HepG2 (cell line): ENCODE data around the gene RPL41. TPM values are rescaled to one million over a fixed set of nuclear protein-coding genes. Genes with fewer than 3 reads are reported as not detected.

Experiments used
- ADNP ChIP-seq: sonication (generic); formaldehyde crosslinking; IDR thresholded peaks from 2 replicates; pipeline ENCODE4 v1.4.0; 2020; ENCODE audit warnings: missing genetic modification reagents
- ATF7 ChIP-seq, 2 experiments: fragments of 450-650 bp in 1 of 2; sonication (generic) in 1 of 2; formaldehyde crosslinking in 1 of 2; IDR thresholded peaks; 2 replicates each; pipeline versions ENCODE4 v1.4.0 to v1.6.1; 2016 to 2020; ENCODE audit warnings: antibody characterized with exemption in 1 of 2, mild to moderate bottlenecking in 1 of 2, missing genetic modification reagents in 1 of 2
- NAIF1 ChIP-seq: sonication (generic); formaldehyde crosslinking; IDR thresholded peaks from 2 replicates; pipeline ENCODE4 v1.5.0; 2020; ENCODE audit warnings: mild to moderate bottlenecking, missing genetic modification reagents, borderline replicate concordance
- NRL ChIP-seq: sonication (generic); formaldehyde crosslinking; IDR thresholded peaks from 2 replicates; pipeline ENCODE4 v1.5.0; 2020; ENCODE audit warnings: missing genetic modification reagents, mild to moderate bottlenecking, moderate library complexity, borderline replicate concordance
- polyA plus RNA-seq, 8 experiments: library from polyadenylated mRNA; depleted of rRNA in 3 of 8; stranded (reverse) in 7 of 8; unstranded in 1 of 8; fragments of >200 nt; fragmentation: Illumina TruSeq in 4 of 8; extraction: Trizol in 4 of 8; gene quantifications; 2 replicates each; pipeline versions ENCODE4 v1.2.1 to v1.2.3, GENCODE V29; 2011 to 2016; ENCODE audit warnings: low read depth in 4 of 8, missing spikeins in 1 of 8, mixed read lengths in 1 of 8; ENCODE audit not compliant: insufficient read depth in 1 of 8
- total RNA-seq, 5 experiments: library from RNA; depleted of rRNA; stranded (reverse); fragments of >200 nt; fragmentation: Illumina TruSeq; extraction: Trizol; gene quantifications; 2 replicates each; pipeline ENCODE4 v1.2.3, GENCODE V29; 2016; ENCODE audit warnings: low read depth in 1 of 5
- TF ChIP-seq, protein P1 (sequence below): sonication (generic); formaldehyde crosslinking; IDR thresholded peaks from one replicate; pipeline ENCODE4 v1.5.1; 2020; ENCODE audit warnings: mild to moderate bottlenecking, missing genetic modification reagents; ENCODE audit errors: not compliant biosample characterization
- TF ChIP-seq, protein P2 (sequence below): sonication (generic); formaldehyde crosslinking; IDR thresholded peaks from 2 replicates; pipeline ENCODE4 v1.5.0; 2020; ENCODE audit warnings: mild to moderate bottlenecking, missing genetic modification reagents
- TF ChIP-seq, protein P3 (sequence below): IDR thresholded peaks from 2 replicates; pipeline ENCODE4 v1.6.1; 2016; ENCODE audit warnings: mild to moderate bottlenecking
- TF ChIP-seq, protein P4 (sequence below): sonication (generic); formaldehyde crosslinking; IDR thresholded peaks from 2 replicates; pipeline ENCODE4 v1.5.0; 2020; ENCODE audit warnings: mild to moderate bottlenecking, missing genetic modification reagents, borderline replicate concordance
- TF ChIP-seq, protein P5 (sequence below): IDR thresholded peaks from 2 replicates; pipeline ENCODE4 v1.6.1; 2016; ENCODE audit warnings: mild to moderate bottlenecking, missing biosample characterization, missing genetic modification reagents

The RPL41 gene
- total and polyA plus RNA-seq, 2 of the 13 experiments (the other 11 are each of a cell fraction or from before 2014, with no cell fraction given) = 4,012 to 7,670 TPM

DNA sequence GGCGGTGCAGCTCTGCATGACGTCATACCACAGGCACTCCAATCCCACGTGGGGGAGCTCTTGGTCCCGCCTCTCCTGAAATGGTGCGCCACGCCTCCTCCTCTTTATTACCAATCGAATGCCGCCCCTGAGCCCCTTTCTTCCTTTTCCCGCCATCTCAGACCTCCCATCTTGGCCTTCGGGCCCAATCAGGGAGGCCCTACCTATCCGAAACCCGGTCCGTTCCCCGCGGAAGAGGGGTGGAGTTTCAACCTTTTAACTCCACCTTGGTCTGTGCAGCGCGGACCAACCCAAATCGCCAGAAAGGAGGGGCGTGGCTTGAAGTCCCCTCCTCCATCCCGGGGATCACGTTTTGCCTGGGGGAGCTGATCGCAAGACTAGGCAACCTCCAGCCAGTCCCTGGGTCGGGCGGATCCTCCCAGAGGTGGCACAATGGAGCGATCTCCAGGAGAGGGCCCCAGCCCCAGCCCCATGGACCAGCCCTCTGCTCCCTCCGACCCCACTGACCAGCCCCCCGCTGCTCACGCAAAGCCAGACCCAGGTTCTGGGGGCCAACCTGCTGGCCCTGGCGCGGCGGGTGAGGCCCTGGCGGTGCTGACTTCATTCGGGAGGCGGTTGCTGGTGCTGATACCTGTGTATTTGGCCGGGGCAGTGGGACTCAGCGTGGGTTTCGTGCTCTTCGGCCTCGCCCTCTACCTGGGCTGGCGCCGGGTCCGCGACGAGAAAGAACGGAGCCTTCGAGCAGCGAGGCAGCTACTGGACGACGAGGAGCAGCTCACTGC lies 11.6 kb downstream of the RPL41 start, which contains the start of gene ESYT1 (continued):
- TF ChIP-seq, protein P1, sequence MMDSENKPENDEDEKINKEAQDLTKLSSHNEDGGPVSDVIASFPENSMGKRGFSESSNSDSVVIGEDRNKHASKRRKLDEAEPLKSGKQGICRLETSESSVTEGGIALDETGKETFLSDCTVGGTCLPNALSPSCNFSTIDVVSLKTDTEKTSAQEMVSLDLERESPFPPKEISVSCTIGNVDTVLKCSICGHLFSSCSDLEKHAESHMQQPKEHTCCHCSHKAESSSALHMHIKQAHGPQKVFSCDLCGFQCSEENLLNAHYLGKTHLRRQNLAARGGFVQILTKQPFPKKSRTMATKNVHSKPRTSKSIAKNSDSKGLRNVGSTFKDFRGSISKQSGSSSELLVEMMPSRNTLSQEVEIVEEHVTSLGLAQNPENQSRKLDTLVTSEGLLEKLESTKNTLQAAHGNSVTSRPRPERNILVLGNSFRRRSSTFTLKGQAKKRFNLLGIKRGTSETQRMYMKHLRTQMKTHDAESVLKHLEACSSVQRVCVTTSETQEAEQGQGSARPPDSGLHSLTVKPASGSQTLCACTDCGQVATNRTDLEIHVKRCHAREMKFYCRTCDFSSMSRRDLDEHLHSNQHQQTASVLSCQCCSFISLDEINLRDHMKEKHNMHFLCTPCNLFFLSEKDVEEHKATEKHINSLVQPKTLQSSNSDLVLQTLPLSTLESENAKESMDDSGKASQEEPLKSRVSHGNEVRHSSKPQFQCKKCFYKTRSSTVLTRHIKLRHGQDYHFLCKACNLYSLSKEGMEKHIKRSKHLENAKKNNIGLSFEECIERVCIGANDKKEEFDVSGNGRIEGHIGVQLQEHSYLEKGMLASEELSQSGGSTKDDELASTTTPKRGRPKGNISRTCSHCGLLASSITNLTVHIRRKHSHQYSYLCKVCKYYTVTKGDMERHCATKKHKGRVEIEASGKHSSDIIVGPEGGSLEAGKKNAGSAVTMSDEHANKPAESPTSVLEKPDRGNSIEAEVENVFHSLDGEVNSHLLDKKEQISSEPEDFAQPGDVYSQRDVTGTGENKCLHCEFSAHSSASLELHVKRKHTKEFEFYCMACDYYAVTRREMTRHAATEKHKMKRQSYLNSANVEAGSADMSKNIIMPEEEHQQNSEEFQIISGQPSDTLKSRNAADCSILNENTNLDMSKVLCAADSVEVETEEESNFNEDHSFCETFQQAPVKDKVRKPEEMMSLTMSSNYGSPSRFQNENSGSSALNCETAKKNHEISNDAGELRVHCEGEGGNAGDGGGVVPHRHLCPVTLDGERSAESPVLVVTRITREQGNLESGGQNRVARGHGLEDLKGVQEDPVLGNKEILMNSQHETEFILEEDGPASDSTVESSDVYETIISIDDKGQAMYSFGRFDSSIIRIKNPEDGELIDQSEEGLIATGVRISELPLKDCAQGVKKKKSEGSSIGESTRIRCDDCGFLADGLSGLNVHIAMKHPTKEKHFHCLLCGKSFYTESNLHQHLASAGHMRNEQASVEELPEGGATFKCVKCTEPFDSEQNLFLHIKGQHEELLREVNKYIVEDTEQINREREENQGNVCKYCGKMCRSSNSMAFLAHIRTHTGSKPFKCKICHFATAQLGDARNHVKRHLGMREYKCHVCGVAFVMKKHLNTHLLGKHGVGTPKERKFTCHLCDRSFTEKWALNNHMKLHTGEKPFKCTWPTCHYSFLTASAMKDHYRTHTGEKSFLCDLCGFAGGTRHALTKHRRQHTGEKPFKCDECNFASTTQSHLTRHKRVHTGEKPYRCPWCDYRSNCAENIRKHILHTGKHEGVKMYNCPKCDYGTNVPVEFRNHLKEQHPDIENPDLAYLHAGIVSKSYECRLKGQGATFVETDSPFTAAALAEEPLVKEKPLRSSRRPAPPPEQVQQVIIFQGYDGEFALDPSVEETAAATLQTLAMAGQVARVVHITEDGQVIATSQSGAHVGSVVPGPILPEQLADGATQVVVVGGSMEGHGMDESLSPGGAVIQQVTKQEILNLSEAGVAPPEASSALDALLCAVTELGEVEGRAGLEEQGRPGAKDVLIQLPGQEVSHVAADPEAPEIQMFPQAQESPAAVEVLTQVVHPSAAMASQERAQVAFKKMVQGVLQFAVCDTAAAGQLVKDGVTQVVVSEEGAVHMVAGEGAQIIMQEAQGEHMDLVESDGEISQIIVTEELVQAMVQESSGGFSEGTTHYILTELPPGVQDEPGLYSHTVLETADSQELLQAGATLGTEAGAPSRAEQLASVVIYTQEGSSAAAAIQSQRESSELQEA (CRISPR knock-in tag) = peak; percentile 29
- TF ChIP-seq ATF7 (IDR thresholded peaks at IDR 0.05) (peak; percentile 100), ATF7 (CRISPR knock-in tag; IDR thresholded peaks at IDR 0.05) (peak; percentile 96), NAIF1 (CRISPR knock-in tag) (peak; percentile 57; the same call in 1 of the 2 replicates), ADNP (CRISPR knock-in tag) (no peak), NRL (CRISPR knock-in tag) (0 out of 2 replicates have a peak, but pooled peaks have one; percentile 54)
- TF ChIP-seq, protein P2, sequence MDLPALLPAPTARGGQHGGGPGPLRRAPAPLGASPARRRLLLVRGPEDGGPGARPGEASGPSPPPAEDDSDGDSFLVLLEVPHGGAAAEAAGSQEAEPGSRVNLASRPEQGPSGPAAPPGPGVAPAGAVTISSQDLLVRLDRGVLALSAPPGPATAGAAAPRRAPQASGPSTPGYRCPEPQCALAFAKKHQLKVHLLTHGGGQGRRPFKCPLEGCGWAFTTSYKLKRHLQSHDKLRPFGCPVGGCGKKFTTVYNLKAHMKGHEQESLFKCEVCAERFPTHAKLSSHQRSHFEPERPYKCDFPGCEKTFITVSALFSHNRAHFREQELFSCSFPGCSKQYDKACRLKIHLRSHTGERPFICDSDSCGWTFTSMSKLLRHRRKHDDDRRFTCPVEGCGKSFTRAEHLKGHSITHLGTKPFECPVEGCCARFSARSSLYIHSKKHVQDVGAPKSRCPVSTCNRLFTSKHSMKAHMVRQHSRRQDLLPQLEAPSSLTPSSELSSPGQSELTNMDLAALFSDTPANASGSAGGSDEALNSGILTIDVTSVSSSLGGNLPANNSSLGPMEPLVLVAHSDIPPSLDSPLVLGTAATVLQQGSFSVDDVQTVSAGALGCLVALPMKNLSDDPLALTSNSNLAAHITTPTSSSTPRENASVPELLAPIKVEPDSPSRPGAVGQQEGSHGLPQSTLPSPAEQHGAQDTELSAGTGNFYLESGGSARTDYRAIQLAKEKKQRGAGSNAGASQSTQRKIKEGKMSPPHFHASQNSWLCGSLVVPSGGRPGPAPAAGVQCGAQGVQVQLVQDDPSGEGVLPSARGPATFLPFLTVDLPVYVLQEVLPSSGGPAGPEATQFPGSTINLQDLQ (CRISPR knock-in tag) = no peak
- TF ChIP-seq, protein P3, sequence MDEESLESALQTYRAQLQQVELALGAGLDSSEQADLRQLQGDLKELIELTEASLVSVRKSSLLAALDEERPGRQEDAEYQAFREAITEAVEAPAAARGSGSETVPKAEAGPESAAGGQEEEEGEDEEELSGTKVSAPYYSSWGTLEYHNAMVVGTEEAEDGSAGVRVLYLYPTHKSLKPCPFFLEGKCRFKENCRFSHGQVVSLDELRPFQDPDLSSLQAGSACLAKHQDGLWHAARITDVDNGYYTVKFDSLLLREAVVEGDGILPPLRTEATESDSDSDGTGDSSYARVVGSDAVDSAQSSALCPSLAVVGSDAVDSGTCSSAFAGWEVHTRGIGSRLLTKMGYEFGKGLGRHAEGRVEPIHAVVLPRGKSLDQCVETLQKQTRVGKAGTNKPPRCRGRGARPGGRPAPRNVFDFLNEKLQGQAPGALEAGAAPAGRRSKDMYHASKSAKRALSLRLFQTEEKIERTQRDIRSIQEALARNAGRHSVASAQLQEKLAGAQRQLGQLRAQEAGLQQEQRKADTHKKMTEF (CRISPR knock-in tag) = peak; percentile 71; the same call in 1 of the 2 replicates
- TF ChIP-seq, protein P4, sequence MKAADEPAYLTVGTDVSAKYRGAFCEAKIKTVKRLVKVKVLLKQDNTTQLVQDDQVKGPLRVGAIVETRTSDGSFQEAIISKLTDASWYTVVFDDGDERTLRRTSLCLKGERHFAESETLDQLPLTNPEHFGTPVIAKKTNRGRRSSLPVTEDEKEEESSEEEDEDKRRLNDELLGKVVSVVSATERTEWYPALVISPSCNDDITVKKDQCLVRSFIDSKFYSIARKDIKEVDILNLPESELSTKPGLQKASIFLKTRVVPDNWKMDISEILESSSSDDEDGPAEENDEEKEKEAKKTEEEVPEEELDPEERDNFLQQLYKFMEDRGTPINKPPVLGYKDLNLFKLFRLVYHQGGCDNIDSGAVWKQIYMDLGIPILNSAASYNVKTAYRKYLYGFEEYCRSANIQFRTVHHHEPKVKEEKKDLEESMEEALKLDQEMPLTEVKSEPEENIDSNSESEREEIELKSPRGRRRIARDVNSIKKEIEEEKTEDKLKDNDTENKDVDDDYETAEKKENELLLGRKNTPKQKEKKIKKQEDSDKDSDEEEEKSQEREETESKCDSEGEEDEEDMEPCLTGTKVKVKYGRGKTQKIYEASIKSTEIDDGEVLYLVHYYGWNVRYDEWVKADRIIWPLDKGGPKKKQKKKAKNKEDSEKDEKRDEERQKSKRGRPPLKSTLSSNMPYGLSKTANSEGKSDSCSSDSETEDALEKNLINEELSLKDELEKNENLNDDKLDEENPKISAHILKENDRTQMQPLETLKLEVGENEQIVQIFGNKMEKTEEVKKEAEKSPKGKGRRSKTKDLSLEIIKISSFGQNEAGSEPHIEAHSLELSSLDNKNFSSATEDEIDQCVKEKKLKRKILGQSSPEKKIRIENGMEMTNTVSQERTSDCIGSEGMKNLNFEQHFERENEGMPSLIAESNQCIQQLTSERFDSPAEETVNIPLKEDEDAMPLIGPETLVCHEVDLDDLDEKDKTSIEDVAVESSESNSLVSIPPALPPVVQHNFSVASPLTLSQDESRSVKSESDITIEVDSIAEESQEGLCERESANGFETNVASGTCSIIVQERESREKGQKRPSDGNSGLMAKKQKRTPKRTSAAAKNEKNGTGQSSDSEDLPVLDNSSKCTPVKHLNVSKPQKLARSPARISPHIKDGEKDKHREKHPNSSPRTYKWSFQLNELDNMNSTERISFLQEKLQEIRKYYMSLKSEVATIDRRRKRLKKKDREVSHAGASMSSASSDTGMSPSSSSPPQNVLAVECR (CRISPR knock-in tag) = peak; percentile 84
- TF ChIP-seq, protein P5, sequence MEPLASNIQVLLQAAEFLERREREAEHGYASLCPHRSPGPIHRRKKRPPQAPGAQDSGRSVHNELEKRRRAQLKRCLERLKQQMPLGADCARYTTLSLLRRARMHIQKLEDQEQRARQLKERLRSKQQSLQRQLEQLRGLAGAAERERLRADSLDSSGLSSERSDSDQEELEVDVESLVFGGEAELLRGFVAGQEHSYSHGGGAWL (CRISPR knock-in tag) = 0 out of 2 replicates have a peak, but pooled peaks have one; percentile 37
